HG03521 (cell line): ENCODE data around the gene CTNND1.

Source experiments
- ATAC-seq: cut with Tn5 transposase; IDR thresholded peaks from one replicate; pipeline ENCODE4 v1.9.1; 2021; ENCODE audit warnings: mild to moderate bottlenecking, moderate library complexity; ENCODE audit not compliant: unreplicated experiment

Gene CTNND1

GRCh38 chr11:57842873-57843272, 81.3 kb downstream of the CTNND1 start:
- no peak for ATAC-seq

GRCh38 chr11:57867966-57868365, 106.4 kb downstream of the CTNND1 start:
- no peak for ATAC-seq

GRCh38 chr11:57868491-57868890, 106.9 kb downstream of the CTNND1 start:
- ATAC-seq: no peak
